Measurements from ENCODE around the gene S100A6. TPM values are rescaled to one million over a fixed set of nuclear protein-coding genes. Genes with fewer than 3 reads are reported as not detected.

S100A6 gene
- polyA plus RNA-seq, 2 donors, result 936 to 2,978 TPM

GRCh38 chr1:153540394-153541361 is 4.9 kb upstream of the S100A6 start, which contains the start of gene S100A5:
Gene S100A5, minus strand, starts transcription at chr1:153540934. Its CDS starts 743 bp downstream, at chr1:153540191.
- Histone ChIP-seq H3K4me3 (ENCODE audit: low read depth in 1 of 2, low read length in 2 of 2) (no peak within 1 kb of the TSS), H3K4me1 (ENCODE audit: control insufficient read depth in 2 of 2, insufficient read depth in 2 of 2, low read length in 1 of 2) (peaks cover 9 to 47% of the 10 kb centered on the region in 2 donors), H3K27me3 (ENCODE audit: control insufficient read depth in 1 of 2, insufficient read depth in 2 of 2, low read length in 2 of 2) (no peaks in the 10 kb centered on the region), H3K36me3 (ENCODE audit: control insufficient read depth in 2 of 2, insufficient read depth in 2 of 2, low read length in 1 of 2) (no peaks in the 10 kb centered on the region), H3K27ac (ENCODE audit: low read depth in 2 of 2, low read length in 1 of 2) (peak within 1 kb of the TSS; percentile 61 to 76), H3K9me3 (ENCODE audit: control insufficient read depth in 2 of 2, insufficient read depth in 1 of 2, low read depth in 1 of 2, low read length in 1 of 2) (no peaks in the 10 kb centered on the region)
- WGBS, 2 donors, result 64 to 72% methylated on average over 11 of the region's 11 CpGs

GRCh38 chr1:153539395-153540093 is 3.8 kb upstream of the S100A6 start:
- Histone ChIP-seq H3K4me3 (ENCODE audit: low read depth in 1 of 2, low read length in 2 of 2) (no peak overlapping the region), H3K4me1 (ENCODE audit: control insufficient read depth in 2 of 2, insufficient read depth in 2 of 2, low read length in 1 of 2) (peaks cover 9 to 50% of the 10 kb centered on the region in 2 donors), H3K9me3 (ENCODE audit: control insufficient read depth in 2 of 2, insufficient read depth in 1 of 2, low read depth in 1 of 2, low read length in 1 of 2) (no peaks in the 10 kb centered on the region), H3K27me3 (ENCODE audit: control insufficient read depth in 1 of 2, insufficient read depth in 2 of 2, low read length in 2 of 2) (no peaks in the 10 kb centered on the region), H3K36me3 (ENCODE audit: control insufficient read depth in 2 of 2, insufficient read depth in 2 of 2, low read length in 1 of 2) (peaks cover 0 to 3% of the 10 kb centered on the region in 2 donors), H3K27ac (ENCODE audit: low read depth in 2 of 2, low read length in 1 of 2) (no peak overlapping the region)
- WGBS, 2 donors, result 77 to 83% methylated on average over 4 of the region's 4 CpGs

GRCh38 chr1:153538315-153538821 is 2.6 kb upstream of the S100A6 start:
- 49 to 52% methylated on average over 6 of the region's 6 CpGs for WGBS, 2 donors
- Histone ChIP-seq H3K4me1 (ENCODE audit: control insufficient read depth in 2 of 2, insufficient read depth in 2 of 2, low read length in 1 of 2) (peaks cover 4 to 53% of the 10 kb centered on the region in 2 donors), H3K9me3 (ENCODE audit: control insufficient read depth in 2 of 2, insufficient read depth in 1 of 2, low read depth in 1 of 2, low read length in 1 of 2) (no peaks in the 10 kb centered on the region), H3K4me3 (ENCODE audit: low read depth in 1 of 2, low read length in 2 of 2) (no peak overlapping the region), H3K27me3 (ENCODE audit: control insufficient read depth in 1 of 2, insufficient read depth in 2 of 2, low read length in 2 of 2) (no peaks in the 10 kb centered on the region), H3K36me3 (ENCODE audit: control insufficient read depth in 2 of 2, insufficient read depth in 2 of 2, low read length in 1 of 2) (peaks cover 0 to 3% of the 10 kb centered on the region in 2 donors), H3K27ac (ENCODE audit: low read depth in 2 of 2, low read length in 1 of 2) (peak overlapping the region; percentile 78 to 84)

- Histone ChIP-seq H3K4me1 (ENCODE audit: control insufficient read depth in 2 of 2, insufficient read depth in 2 of 2, low read length in 1 of 2) (peaks cover 4 to 51% of the 10 kb centered on the region in 2 donors), H3K27ac (ENCODE audit: low read depth in 2 of 2, low read length in 1 of 2) (peak overlapping the region in 1 of 2 donors; percentile 100), H3K9me3 (ENCODE audit: control insufficient read depth in 2 of 2, insufficient read depth in 1 of 2, low read depth in 1 of 2, low read length in 1 of 2) (no peaks in the 10 kb centered on the region), H3K36me3 (ENCODE audit: control insufficient read depth in 2 of 2, insufficient read depth in 2 of 2, low read length in 1 of 2) (peaks cover 0 to 3% of the 10 kb centered on the region in 2 donors), H3K27me3 (ENCODE audit: control insufficient read depth in 1 of 2, insufficient read depth in 2 of 2, low read length in 2 of 2) (no peaks in the 10 kb centered on the region), H3K4me3 (ENCODE audit: low read depth in 1 of 2, low read length in 2 of 2) (no peak overlapping the region)
- WGBS, 2 donors, result 94 to 96% methylated on average over 6 of the region's 6 CpGs
Observed at GRCh38 chr1:153537376-153537730, 1.6 kb upstream of the S100A6 start.

GRCh38 chr1:153536671-153537375 is 1.0 kb upstream of the S100A6 start:
- no peaks in the 10 kb centered on the region for H3K9me3 ChIP-seq (ENCODE audit: control insufficient read depth in 2 of 2, insufficient read depth in 1 of 2, low read depth in 1 of 2, low read length in 1 of 2)
- peak overlapping the region; percentile 83 to 84 for H3K4me3 ChIP-seq (ENCODE audit: low read depth in 1 of 2, low read length in 2 of 2)
- H3K27me3 ChIP-seq (ENCODE audit: control insufficient read depth in 1 of 2, insufficient read depth in 2 of 2, low read length in 2 of 2), result no peaks in the 10 kb centered on the region
- peaks cover 0 to 3% of the 10 kb centered on the region in 2 donors for H3K36me3 ChIP-seq (ENCODE audit: control insufficient read depth in 2 of 2, insufficient read depth in 2 of 2, low read length in 1 of 2)
- 73 to 80% methylated on average over 9 of the region's 9 CpGs for WGBS, 2 donors
- peaks cover 4 to 51% of the 10 kb centered on the region in 2 donors for H3K4me1 ChIP-seq (ENCODE audit: control insufficient read depth in 2 of 2, insufficient read depth in 2 of 2, low read length in 1 of 2)
- peak overlapping the region; percentile 98 to 100 for H3K27ac ChIP-seq (ENCODE audit: low read depth in 2 of 2, low read length in 1 of 2)

- 1% methylated on average over 30 to 38 of the region's 38 CpGs for WGBS, 2 donors
- Histone ChIP-seq H3K9me3 (ENCODE audit: control insufficient read depth in 2 of 2, insufficient read depth in 1 of 2, low read depth in 1 of 2, low read length in 1 of 2) (no peaks in the 10 kb centered on the region), H3K4me1 (ENCODE audit: control insufficient read depth in 2 of 2, insufficient read depth in 2 of 2, low read length in 1 of 2) (peaks cover 3 to 52% of the 10 kb centered on the region in 2 donors), H3K4me3 (ENCODE audit: low read depth in 1 of 2, low read length in 2 of 2) (peak overlapping the region; percentile 83 to 84), H3K27me3 (ENCODE audit: control insufficient read depth in 1 of 2, insufficient read depth in 2 of 2, low read length in 2 of 2) (no peaks in the 10 kb centered on the region), H3K36me3 (ENCODE audit: control insufficient read depth in 2 of 2, insufficient read depth in 2 of 2, low read length in 1 of 2) (peaks cover 0 to 3% of the 10 kb centered on the region in 2 donors), H3K27ac (ENCODE audit: low read depth in 2 of 2, low read length in 1 of 2) (peak overlapping the region; percentile 98 to 100)
Observed at GRCh38 chr1:153536012-153536670, 350 bp upstream of the S100A6 start.

- Histone ChIP-seq H3K9me3 (ENCODE audit: control insufficient read depth in 2 of 2, insufficient read depth in 1 of 2, low read depth in 1 of 2, low read length in 1 of 2) (no peaks in the 10 kb centered on the region), H3K36me3 (ENCODE audit: control insufficient read depth in 2 of 2, insufficient read depth in 2 of 2, low read length in 1 of 2) (peaks cover 0 to 3% of the 10 kb centered on the region in 2 donors), H3K27ac (ENCODE audit: low read depth in 2 of 2, low read length in 1 of 2) (peak overlapping the region; percentile 98 to 100), H3K4me1 (ENCODE audit: control insufficient read depth in 2 of 2, insufficient read depth in 2 of 2, low read length in 1 of 2) (peaks cover 0 to 43% of the 10 kb centered on the region in 2 donors), H3K27me3 (ENCODE audit: control insufficient read depth in 1 of 2, insufficient read depth in 2 of 2, low read length in 2 of 2) (no peaks in the 10 kb centered on the region), H3K4me3 (ENCODE audit: low read depth in 1 of 2, low read length in 2 of 2) (peak overlapping the region; percentile 83 to 84)
- WGBS, 2 donors, result 42 to 60% methylated on average over 3 of the region's 3 CpGs
Observed at GRCh38 chr1:153534925-153535241, 908 bp downstream of the S100A6 start.

GRCh38 chr1:153534226-153534924 is 1.4 kb downstream of the S100A6 start:
- H3K4me1 ChIP-seq (ENCODE audit: control insufficient read depth in 2 of 2, insufficient read depth in 2 of 2, low read length in 1 of 2), result peaks cover 0 to 43% of the 10 kb centered on the region in 2 donors
- H3K27me3 ChIP-seq (ENCODE audit: control insufficient read depth in 1 of 2, insufficient read depth in 2 of 2, low read length in 2 of 2), result no peaks in the 10 kb centered on the region
- H3K4me3 ChIP-seq (ENCODE audit: low read depth in 1 of 2, low read length in 2 of 2), result peak overlapping the region; percentile 83 to 84
- H3K27ac ChIP-seq (ENCODE audit: low read depth in 2 of 2, low read length in 1 of 2), result peak overlapping the region; percentile 98 to 100
- WGBS, 2 donors, result 42 to 54% methylated on average over 7 of the region's 7 CpGs
- H3K9me3 ChIP-seq (ENCODE audit: control insufficient read depth in 2 of 2, insufficient read depth in 1 of 2, low read depth in 1 of 2, low read length in 1 of 2), result no peaks in the 10 kb centered on the region
- H3K36me3 ChIP-seq (ENCODE audit: control insufficient read depth in 2 of 2, insufficient read depth in 2 of 2, low read length in 1 of 2), result peaks cover 0 to 3% of the 10 kb centered on the region in 2 donors
